Natural killer cell (primary cell): ENCODE data around the gene CACNB2. TPM values are rescaled to one million over a fixed set of nuclear protein-coding genes. Genes with fewer than 3 reads are reported as not detected.

Source experiments
- ATAC-seq, 3 donors: fragments of 150-1000 bp in 2 of 3; fragments of 200-7000 bp in 1 of 3; cut with Tn5 transposase; 1 replicate in 1 of 3; 2 replicates in 2 of 3; pipeline ENCODE4 v1.10.0; 2021; ENCODE audit warnings: mild to moderate bottlenecking in 2 of 3, moderate library complexity in 2 of 3
- DNase-seq, 2 donors: peaks; one replicate each; pipeline versions ENCODE4 v3.0.0 to v3.0.0-alpha.2; 2013 to 2021; ENCODE audit warnings: mixed read lengths in 1 of 2
- H3K27ac ChIP-seq: one replicate; pipeline ENCODE4 v1.5.1; 2013; ENCODE audit warnings: mild to moderate bottlenecking, low read length
- H3K27me3 ChIP-seq: one replicate; pipeline ENCODE4 v1.6.1; 2013; ENCODE audit warnings: low read length; ENCODE audit not compliant: control insufficient read depth, insufficient read depth
- H3K36me3 ChIP-seq: one replicate; pipeline ENCODE4 v1.6.1; 2013; ENCODE audit warnings: low read length; ENCODE audit not compliant: control insufficient read depth, insufficient read depth
- H3K4me1 ChIP-seq: one replicate; pipeline ENCODE4 v1.6.1; 2013; ENCODE audit warnings: low read length; ENCODE audit not compliant: control insufficient read depth, insufficient read depth
- H3K4me3 ChIP-seq: one replicate; pipeline ENCODE4 v1.5.1; 2013; ENCODE audit warnings: low read length
- H3K9me3 ChIP-seq: one replicate; pipeline ENCODE4 v1.6.1; 2013; ENCODE audit warnings: low read length; ENCODE audit not compliant: control insufficient read depth, insufficient read depth
- H3K27ac Mint-ChIP-seq, 2 donors: one replicate each; pipeline ENCODE4 v1.8.0; 2022; ENCODE audit warnings: mild to moderate bottlenecking in 2 of 2, mixed read lengths in 2 of 2, moderate library complexity in 1 of 2
- H3K27me3 Mint-ChIP-seq, 2 donors: one replicate each; pipeline ENCODE4 v1.8.0; 2022; ENCODE audit warnings: low read depth in 2 of 2, mixed read lengths in 2 of 2
- H3K36me3 Mint-ChIP-seq: one replicate; pipeline ENCODE4 v1.8.0; 2022; ENCODE audit warnings: mixed read lengths
- H3K4me1 Mint-ChIP-seq, 2 donors: one replicate each; pipeline ENCODE4 v1.8.0; 2022; ENCODE audit warnings: mixed read lengths in 2 of 2
- H3K4me3 Mint-ChIP-seq: one replicate; pipeline ENCODE4 v1.8.0; 2022; ENCODE audit warnings: mild to moderate bottlenecking, moderate library complexity, mixed read lengths
- H3K9me3 Mint-ChIP-seq, 2 donors: one replicate each; pipeline ENCODE4 v1.8.0; 2022; ENCODE audit warnings: mixed read lengths in 2 of 2
- WGBS: methylation state at CpG from one replicate; pipeline ENCODE4 v1.1.7; 2013; ENCODE audit warnings: missing lambda C conversion rate; ENCODE audit not compliant: insufficient coverage; 5-methylcytosine and 5-hydroxymethylcytosine counted together
- intact Hi-C: fragments of 100-400 bp; cut with micrococcal nuclease; formaldehyde crosslinking; loops from one replicate; pipeline ENCODE4 v1.14.2; 2022
- total RNA-seq, 4 donors: library from RNA; stranded (reverse); fragments of 120-200 nt in 1 of 4; gene quantifications; one replicate each; pipeline versions ENCODE4 v1.2.3 to v1.2.4, GENCODE V29; 2013 to 2022
- TF ChIP-seq, protein P1 (sequence below): fragments of 200-600 bp; IDR thresholded peaks from one replicate; pipeline ENCODE4 v1.8.0; 2022; ENCODE audit warnings: antibody characterized with exemption

Gene CACNB2
- total RNA-seq, 3 donors from 2014 or later (not counting 1 experiment from before 2014, with no cell fraction given), result not detected

- intact Hi-C loops, result no loop called here
- Histone ChIP-seq H3K4me3 (no peak overlapping the region), H3K27me3 (no peaks in the 10 kb centered on the region), H3K27ac (no peak overlapping the region), H3K9me3 (no peaks in the 10 kb centered on the region), H3K36me3 (no peaks in the 10 kb centered on the region), H3K4me1 (no peaks in the 10 kb centered on the region)
- 65% methylated on average over 1 of the region's 2 CpGs for WGBS
- no peak for DNase-seq
- Mint-ChIP-seq H3K27me3 (no peaks in the 10 kb centered on the region), H3K27ac (no peak overlapping the region), H3K4me1 (no peaks in the 10 kb centered on the region), H3K4me3 (no peak overlapping the region), H3K9me3 (peaks cover 3 to 6% of the 10 kb centered on the region in 2 donors), H3K36me3 (no peaks in the 10 kb centered on the region)
- no peak for ATAC-seq
- TF ChIP-seq, protein P1, sequence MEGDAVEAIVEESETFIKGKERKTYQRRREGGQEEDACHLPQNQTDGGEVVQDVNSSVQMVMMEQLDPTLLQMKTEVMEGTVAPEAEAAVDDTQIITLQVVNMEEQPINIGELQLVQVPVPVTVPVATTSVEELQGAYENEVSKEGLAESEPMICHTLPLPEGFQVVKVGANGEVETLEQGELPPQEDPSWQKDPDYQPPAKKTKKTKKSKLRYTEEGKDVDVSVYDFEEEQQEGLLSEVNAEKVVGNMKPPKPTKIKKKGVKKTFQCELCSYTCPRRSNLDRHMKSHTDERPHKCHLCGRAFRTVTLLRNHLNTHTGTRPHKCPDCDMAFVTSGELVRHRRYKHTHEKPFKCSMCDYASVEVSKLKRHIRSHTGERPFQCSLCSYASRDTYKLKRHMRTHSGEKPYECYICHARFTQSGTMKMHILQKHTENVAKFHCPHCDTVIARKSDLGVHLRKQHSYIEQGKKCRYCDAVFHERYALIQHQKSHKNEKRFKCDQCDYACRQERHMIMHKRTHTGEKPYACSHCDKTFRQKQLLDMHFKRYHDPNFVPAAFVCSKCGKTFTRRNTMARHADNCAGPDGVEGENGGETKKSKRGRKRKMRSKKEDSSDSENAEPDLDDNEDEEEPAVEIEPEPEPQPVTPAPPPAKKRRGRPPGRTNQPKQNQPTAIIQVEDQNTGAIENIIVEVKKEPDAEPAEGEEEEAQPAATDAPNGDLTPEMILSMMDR, result no peak
These were observed 237.7 kb downstream of the CACNB2 start for GRCh38 chr10:18377898-18378297.

- 88% methylated on average over 2 of the region's 2 CpGs for WGBS
- ATAC-seq, result no peak
- DNase-seq, result no peak
- Mint-ChIP-seq H3K4me1 (no peaks in the 10 kb centered on the region), H3K27me3 (no peaks in the 10 kb centered on the region), H3K27ac (no peak overlapping the region), H3K4me3 (no peak overlapping the region), H3K36me3 (no peaks in the 10 kb centered on the region), H3K9me3 (peaks cover 6 to 7% of the 10 kb centered on the region in 2 donors)
- H3K4me3 ChIP-seq, result no peak overlapping the region
- intact Hi-C loops, result no loop called here
- TF ChIP-seq, protein P1, result no peak
- no peak overlapping the region for H3K27ac ChIP-seq
- H3K27me3 ChIP-seq, result no peaks in the 10 kb centered on the region
- no peaks in the 10 kb centered on the region for H3K9me3 ChIP-seq
- H3K36me3 ChIP-seq, result no peaks in the 10 kb centered on the region
- no peaks in the 10 kb centered on the region for H3K4me1 ChIP-seq
These were observed 238.5 kb downstream of the CACNB2 start for GRCh38 chr10:18378766-18379165.

DNA sequence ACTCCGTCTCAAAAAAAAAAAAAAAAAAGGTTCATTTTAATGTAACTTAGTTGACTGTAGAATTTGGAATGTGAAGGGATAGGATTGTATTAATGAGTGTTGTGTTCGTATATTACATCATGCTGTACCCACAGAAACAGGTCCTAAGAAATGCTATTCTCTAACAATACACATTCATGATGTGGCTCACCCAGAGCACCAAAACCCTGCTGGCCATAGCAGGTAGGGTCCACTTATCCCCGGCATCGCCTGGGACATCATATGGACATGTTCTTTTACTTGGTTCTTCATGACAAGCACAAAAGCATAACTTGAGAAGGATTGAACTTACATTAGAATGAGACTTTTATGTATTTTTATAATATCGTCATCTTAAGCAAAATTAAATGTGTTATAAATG lies 241.5 kb downstream of the CACNB2 start:
- TF ChIP-seq, protein P1, result no peak
- Histone ChIP-seq H3K27ac (no peak overlapping the region), H3K9me3 (no peaks in the 10 kb centered on the region), H3K4me1 (no peaks in the 10 kb centered on the region), H3K36me3 (no peaks in the 10 kb centered on the region), H3K4me3 (no peak overlapping the region), H3K27me3 (no peaks in the 10 kb centered on the region)
- WGBS, result 90% methylated on average over 3 of the region's 5 CpGs
- ATAC-seq (no peak), DNase-seq (no peak)
- intact Hi-C loops, result no loop called here
- no peaks in the 10 kb centered on the region for H3K27me3 Mint-ChIP-seq
- no peak overlapping the region for H3K4me3 Mint-ChIP-seq
- no peak overlapping the region for H3K27ac Mint-ChIP-seq
- H3K9me3 Mint-ChIP-seq, result peaks cover 0 to 4% of the 10 kb centered on the region in 2 donors
- H3K4me1 Mint-ChIP-seq, result no peaks in the 10 kb centered on the region
- no peaks in the 10 kb centered on the region for H3K36me3 Mint-ChIP-seq

- Histone ChIP-seq H3K27me3 (no peaks in the 10 kb centered on the region), H3K4me3 (no peak overlapping the region), H3K4me1 (no peaks in the 10 kb centered on the region), H3K27ac (no peak overlapping the region), H3K9me3 (no peaks in the 10 kb centered on the region), H3K36me3 (no peaks in the 10 kb centered on the region)
- WGBS, result 78% methylated on average over 5 of the region's 5 CpGs
- intact Hi-C loops, result no loop called here
- DNase-seq (no peak), ATAC-seq (no peak)
- Mint-ChIP-seq H3K27me3 (peaks cover 5 to 18% of the 10 kb centered on the region in 2 donors), H3K4me1 (peaks cover 0 to 8% of the 10 kb centered on the region in 2 donors), H3K9me3 (no peaks in the 10 kb centered on the region), H3K36me3 (no peaks in the 10 kb centered on the region), H3K4me3 (no peak overlapping the region), H3K27ac (no peak overlapping the region)
- TF ChIP-seq, protein P1, result no peak
These were observed 257.7 kb downstream of the CACNB2 start for GRCh38 chr10:18397906-18398305.
